Measurements from ENCODE around the gene PRDM16. TPM values are rescaled to one million over a fixed set of nuclear protein-coding genes. Genes with fewer than 3 reads are reported as not detected.

The PRDM16 gene
- total RNA-seq, 2 experiments from 2014 or later, result not detected

GRCh38 chr1:3457910-3458883 is 389.2 kb downstream of the PRDM16 start:
- Histone ChIP-seq H3K9me2 (ENCODE audit: insufficient read depth, low read length) (no peaks in the 10 kb centered on the region), H2AFZ (ENCODE audit: low read length) (no peak overlapping the region), H3K4me1 (ENCODE audit: insufficient read depth, low read length, poor library complexity, severe bottlenecking) (no peaks in the 10 kb centered on the region), H4K20me1 (ENCODE audit: insufficient read depth, low read length) (no peaks in the 10 kb centered on the region; the same call in 1 of the 2 replicates), H3K4me2 (ENCODE audit: low read length) (no peak overlapping the region), H3K9me3 (ENCODE audit: low read length) (no peaks in the 10 kb centered on the region), H3K4me3 (ENCODE audit: low read depth, low read length, poor library complexity, severe bottlenecking) (no peak overlapping the region), H3K36me3 (ENCODE audit: insufficient read depth, low read length) (no peaks in the 10 kb centered on the region), H3K79me2 (ENCODE audit: insufficient read depth, low read depth, low read length) (no peaks in the 10 kb centered on the region), H3K27ac (ENCODE audit: low read depth, low read length, poor library complexity, severe bottlenecking) (no peak overlapping the region)
- no peak for DNase-seq (ENCODE audit: low spot score)
- intact Hi-C loops (cut with micrococcal nuclease; ENCODE audit: unreplicated experiment), result no loop called here
- no TSS peak for BruUV-seq (replicated peaks)
- ChIA-PET CTCF (ENCODE audit: unreplicated experiment) (no interaction called here), POLR2A (interaction anchor here (0.6 kb wide), 1 partner anchor 842 kb away, joined by 5 read pairs; no protein-coding TSS in a partner anchor)
- no peak for TF ChIP-seq CTCF (conservative IDR thresholded peaks at IDR 0.05; ENCODE audit: low read length)
- TF ChIP-seq EZH2phosphoT487 (IDR thresholded peaks at IDR 0.05; ENCODE audit: borderline replicate concordance, low read depth, low read length), result no peak

GRCh38 chr1:3459051-3459908 is 390.3 kb downstream of the PRDM16 start:
- ChIA-PET CTCF (ENCODE audit: unreplicated experiment) (no interaction called here), POLR2A (interaction anchor here (0.6 kb wide), 1 partner anchor 843 kb away, joined by 5 read pairs; no protein-coding TSS in a partner anchor)
- Histone ChIP-seq H2AFZ (ENCODE audit: low read length) (no peak overlapping the region), H3K27ac (ENCODE audit: low read depth, low read length, poor library complexity, severe bottlenecking) (no peak overlapping the region), H3K4me3 (ENCODE audit: low read depth, low read length, poor library complexity, severe bottlenecking) (no peak overlapping the region), H3K9me3 (ENCODE audit: low read length) (no peaks in the 10 kb centered on the region), H3K4me1 (ENCODE audit: insufficient read depth, low read length, poor library complexity, severe bottlenecking) (no peaks in the 10 kb centered on the region), H3K79me2 (ENCODE audit: insufficient read depth, low read depth, low read length) (no peaks in the 10 kb centered on the region), H3K9me2 (ENCODE audit: insufficient read depth, low read length) (no peaks in the 10 kb centered on the region), H3K36me3 (ENCODE audit: insufficient read depth, low read length) (no peaks in the 10 kb centered on the region), H3K4me2 (ENCODE audit: low read length) (no peak overlapping the region), H4K20me1 (ENCODE audit: insufficient read depth, low read length) (no peaks in the 10 kb centered on the region)
- TF ChIP-seq EZH2phosphoT487 (IDR thresholded peaks at IDR 0.05; ENCODE audit: borderline replicate concordance, low read depth, low read length) (no peak), CTCF (conservative IDR thresholded peaks at IDR 0.05; ENCODE audit: low read length) (no peak)
- DNase-seq (ENCODE audit: low spot score), result no peak
- no TSS peak for BruUV-seq (replicated peaks)
- intact Hi-C loops (cut with micrococcal nuclease; ENCODE audit: unreplicated experiment), result no loop called here
